Osteoblast (primary cell): ENCODE results near the gene DNAJC5. TPM values are rescaled to one million over a fixed set of nuclear protein-coding genes. Genes with fewer than 3 reads are reported as not detected.
A peak's percentile ranks its signal among the peaks of the same experiment; 100 is the strongest.

ENCODE experiments used
- DNase-seq: peaks from one replicate; pipeline ENCODE4 v3.0.0; 2011; ENCODE audit warnings: low spot score, mixed read lengths; ENCODE audit not compliant: insufficient read length; ENCODE audit errors: missing footprints
- H2AFZ ChIP-seq: 2 replicates; pipeline ENCODE4 v1.6.0; 2011; ENCODE audit warnings: mild to moderate bottlenecking, low read length
- H3K27ac ChIP-seq: 2 replicates; pipeline ENCODE4 v1.5.1; 2011; ENCODE audit warnings: mild to moderate bottlenecking, low read depth, low read length, moderate library complexity
- H3K27me3 ChIP-seq: 2 replicates; pipeline ENCODE4 v1.6.0; 2012; ENCODE audit warnings: mild to moderate bottlenecking, control low read depth, inconsistent platforms, low read length, moderate library complexity; ENCODE audit not compliant: insufficient read depth
- H3K36me3 ChIP-seq: 2 replicates; pipeline ENCODE4 v1.5.1; 2011; ENCODE audit warnings: mild to moderate bottlenecking, low read length, control low read depth, moderate library complexity; ENCODE audit not compliant: insufficient read depth
- H3K4me1 ChIP-seq: 2 replicates; pipeline ENCODE4 v1.5.1; 2011; ENCODE audit warnings: mild to moderate bottlenecking, low read length, control low read depth, moderate library complexity; ENCODE audit not compliant: insufficient read depth
- H3K4me2 ChIP-seq: 2 replicates; pipeline ENCODE4 v1.6.0; 2011; ENCODE audit warnings: mild to moderate bottlenecking, low read length; ENCODE audit not compliant: insufficient read depth
- H3K4me3 ChIP-seq: fragments of 200-600 bp; sonication (generic); 3 replicates; pipeline ENCODE4 v1.5.1; 2012; ENCODE audit warnings: mild to moderate bottlenecking, low read length, inconsistent platforms; ENCODE audit not compliant: insufficient read depth
- H3K79me2 ChIP-seq: 2 replicates; pipeline ENCODE4 v1.6.0; 2012; ENCODE audit warnings: mild to moderate bottlenecking, low read length, control low read depth, inconsistent platforms; ENCODE audit not compliant: insufficient read depth
- H3K9me3 ChIP-seq: 2 replicates; pipeline ENCODE4 v1.5.1; 2011; ENCODE audit warnings: low read depth, low read length, control low read depth
- H4K20me1 ChIP-seq: 2 replicates; pipeline ENCODE4 v1.6.0; 2012; ENCODE audit warnings: mild to moderate bottlenecking, low read length, control low read depth; ENCODE audit not compliant: insufficient read depth
- CTCF ChIP-seq: IDR thresholded peaks from 2 replicates; pipeline ENCODE4 v1.5.1; 2011; ENCODE audit warnings: mild to moderate bottlenecking, low read depth, low read length, moderate library complexity; ENCODE audit errors: extremely low read depth
- small RNA-seq: library from RNA; depleted of rRNA; stranded (forward); fragments of <200 nt; gene quantifications from one replicate; pipeline ENCODE3, GENCODE V24; 2012
- total RNA-seq: library from RNA; depleted of rRNA; stranded (reverse); fragments of >200 nt; gene quantifications from 2 replicates; pipeline ENCODE4 v1.2.3, GENCODE V29; 2012

The DNAJC5 gene
- total RNA-seq, 1 donor, result 53.9 TPM

DNA sequence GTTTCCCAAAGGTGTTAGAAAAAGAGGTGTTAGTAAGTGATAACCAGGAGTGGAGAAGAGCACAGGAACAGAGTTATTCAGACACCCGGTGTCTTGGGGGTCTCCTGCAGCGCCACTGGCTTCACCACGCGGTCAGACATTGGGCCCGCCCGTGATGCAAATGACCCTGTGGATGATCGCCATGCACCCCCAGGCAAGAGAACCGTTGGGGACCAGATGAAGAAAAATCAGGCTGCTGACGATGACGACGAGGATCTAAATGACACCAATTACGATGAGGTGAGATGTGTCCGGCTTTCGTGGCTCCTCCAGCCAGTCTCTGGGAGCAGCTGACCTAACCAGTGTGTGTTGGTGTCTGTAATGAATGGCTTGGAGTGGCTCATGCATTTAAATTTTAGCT is 88.0 kb downstream of the DNAJC5 start:
- Histone ChIP-seq H4K20me1 (peaks cover 11% of the 10 kb centered on the region), H3K4me3 (no peak overlapping the region), H3K9me3 (no peaks in the 10 kb centered on the region), H3K27ac (no peak overlapping the region), H2AFZ (no peak overlapping the region), H3K36me3 (peaks cover 39% of the 10 kb centered on the region), H3K4me1 (peaks cover 27% of the 10 kb centered on the region), H3K4me2 (no peak overlapping the region), H3K79me2 (peaks cover 32% of the 10 kb centered on the region), H3K27me3 (no peaks in the 10 kb centered on the region)
- TF ChIP-seq CTCF, result no peak
- no peak for DNase-seq

Small RNA genes lying within 50 kb of the gene (small RNA-seq; reads per million reads assigned to genes)
- not detected for gene MIR647
- not detected for gene MIR941-2
- gene MIR941-4, result not detected
- not detected for gene MIR941-5
- 0.97 reads per million, percentile 25 among the genes with 10 or more reads in this experiment for gene RNU1-134P

Other genes with a start within 250 kb of the DNAJC5 start
- gene STMN3, start 241.7 kb upstream of the DNAJC5 start, total RNA-seq, result 1.1 and 2.1 TPM in 2 replicates
- 10.9 and 11.8 TPM in 2 replicates for gene RTEL1, start 236.8 kb upstream of the DNAJC5 start, total RNA-seq
- gene TNFRSF6B, start 198.5 kb upstream of the DNAJC5 start, total RNA-seq, result 2.1 and 2.9 TPM in 2 replicates
- 21.7 and 23.0 TPM in 2 replicates for gene ARFRP1, start 187.2 kb upstream of the DNAJC5 start, total RNA-seq
- 15.6 and 18.8 TPM in 2 replicates for gene ZGPAT, start 187.1 kb upstream of the DNAJC5 start, total RNA-seq
- gene LIME1, start 158.5 kb upstream of the DNAJC5 start, total RNA-seq, result 1.8 and 2.9 TPM in 2 replicates
- gene SLC2A4RG, start 155.3 kb upstream of the DNAJC5 start, total RNA-seq, result 27.5 and 29.5 TPM in 2 replicates
- under 0.01 and 0.36 TPM in 2 replicates for gene ZBTB46, start 63.9 kb upstream of the DNAJC5 start, total RNA-seq
- gene ABHD16B, start 33.6 kb upstream of the DNAJC5 start, total RNA-seq, result not detected in 2 replicates
- gene TPD52L2, start 29.9 kb upstream of the DNAJC5 start, total RNA-seq, result 99.6 and 115 TPM in 2 replicates
- gene UCKL1, start 61.3 kb downstream of the DNAJC5 start, total RNA-seq, result 21.0 and 23.9 TPM in 2 replicates
- gene ZNF512B, start 74.8 kb downstream of the DNAJC5 start, total RNA-seq, result 12.1 and 14.5 TPM in 2 replicates
- 0.59 and 1.4 TPM in 2 replicates for gene SAMD10, start 84.5 kb downstream of the DNAJC5 start, total RNA-seq
- gene PRPF6, start 86.0 kb downstream of the DNAJC5 start, total RNA-seq, result 47.1 and 56.1 TPM in 2 replicates
- 0.59 and 1.1 TPM in 2 replicates for gene C20orf204, start 141.1 kb downstream of the DNAJC5 start, total RNA-seq
- gene SOX18, start 154.5 kb downstream of the DNAJC5 start, total RNA-seq, result under 0.01 TPM in 2 replicates
- 28.9 and 31.5 TPM in 2 replicates for gene TCEA2, start 168.1 kb downstream of the DNAJC5 start, total RNA-seq
- gene RGS19, start 184.4 kb downstream of the DNAJC5 start, total RNA-seq, result 5.3 and 6.9 TPM in 2 replicates
- gene OPRL1, start 185.0 kb downstream of the DNAJC5 start, total RNA-seq, result 0.59 and 0.72 TPM in 2 replicates
- gene LKAAEAR1, start 189.3 kb downstream of the DNAJC5 start, total RNA-seq, result 0.72 TPM in 1 of 2 replicates, not detected in the other
- not detected in 2 replicates for gene NPBWR2, start 212.4 kb downstream of the DNAJC5 start, total RNA-seq